Stromal cell of bone marrow (primary cell): ENCODE data around the gene MAP7D1.
A peak's percentile ranks its signal among the peaks of the same experiment; 100 is the strongest.
"Not testable (repeated sequence)": the region's sequence is repeated elsewhere in the genome, so short reads cannot be mapped to it uniquely, and the experiment has no call there.

Experiments
- DNase-seq: peaks from one replicate; pipeline ENCODE4 v3.0.0-alpha.2; 2012; ENCODE audit warnings: low read depth

MAP7D1 gene

DNA sequence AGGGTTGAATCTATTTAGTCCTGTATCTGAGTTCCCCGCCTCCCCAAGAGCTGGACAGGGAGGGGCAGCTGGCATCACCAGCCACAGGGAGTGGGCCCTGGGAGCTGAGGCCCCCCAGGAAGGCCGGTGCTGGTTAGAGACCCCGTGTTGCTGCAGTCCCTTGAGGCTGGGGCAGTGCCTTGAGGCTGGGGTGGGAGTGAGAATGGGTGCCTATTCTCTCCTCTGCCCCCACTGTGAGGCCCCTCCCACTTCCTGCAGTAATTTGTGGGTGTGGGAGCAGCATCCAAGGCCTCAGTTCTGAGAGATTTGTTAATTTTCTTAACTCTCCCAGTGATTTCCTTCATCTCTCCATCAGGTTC, 4.1 kb upstream of the MAP7D1 start:
- DNase-seq, result no peak

DNA sequence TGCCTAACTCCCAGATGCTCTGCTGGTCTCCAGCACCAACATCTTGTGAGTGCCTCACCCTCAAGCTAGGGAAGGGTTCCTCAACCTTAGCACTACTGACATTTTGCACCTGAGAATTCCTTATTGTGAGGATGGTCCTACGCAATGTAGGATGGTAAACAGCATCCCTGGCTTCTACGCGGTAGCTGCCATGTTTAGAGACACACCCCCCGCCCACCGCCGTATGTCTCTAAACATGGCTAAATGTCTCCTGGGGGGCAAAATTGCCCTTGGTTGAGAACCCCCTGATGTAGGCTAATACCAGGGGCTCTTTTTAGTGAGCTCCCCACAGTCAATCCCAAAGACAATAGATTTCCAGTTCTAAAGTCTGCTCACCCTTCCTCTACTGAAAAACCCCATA, 2.5 kb upstream of the MAP7D1 start:
- DNase-seq, result no peak

DNA sequence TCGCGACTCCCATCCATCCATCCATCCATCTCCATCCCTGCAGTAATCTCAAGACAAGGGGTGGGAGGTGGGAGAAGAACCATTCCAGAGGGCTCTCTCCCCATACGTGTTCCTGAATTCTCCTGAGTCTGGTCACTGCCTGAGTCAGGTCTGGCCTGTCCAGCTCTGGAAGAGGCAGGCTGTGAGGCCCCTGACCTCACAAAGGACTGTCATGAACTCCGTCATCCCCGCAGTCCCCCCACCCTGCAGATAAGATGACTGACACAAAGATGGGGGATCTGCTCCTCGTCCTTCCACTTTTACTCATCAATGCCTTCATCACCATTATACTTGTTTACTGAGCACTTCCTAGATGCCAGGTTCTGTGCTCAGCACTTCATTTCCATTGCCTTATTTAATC, 1.6 kb upstream of the MAP7D1 start:
- DNase-seq, result no peak

DNA sequence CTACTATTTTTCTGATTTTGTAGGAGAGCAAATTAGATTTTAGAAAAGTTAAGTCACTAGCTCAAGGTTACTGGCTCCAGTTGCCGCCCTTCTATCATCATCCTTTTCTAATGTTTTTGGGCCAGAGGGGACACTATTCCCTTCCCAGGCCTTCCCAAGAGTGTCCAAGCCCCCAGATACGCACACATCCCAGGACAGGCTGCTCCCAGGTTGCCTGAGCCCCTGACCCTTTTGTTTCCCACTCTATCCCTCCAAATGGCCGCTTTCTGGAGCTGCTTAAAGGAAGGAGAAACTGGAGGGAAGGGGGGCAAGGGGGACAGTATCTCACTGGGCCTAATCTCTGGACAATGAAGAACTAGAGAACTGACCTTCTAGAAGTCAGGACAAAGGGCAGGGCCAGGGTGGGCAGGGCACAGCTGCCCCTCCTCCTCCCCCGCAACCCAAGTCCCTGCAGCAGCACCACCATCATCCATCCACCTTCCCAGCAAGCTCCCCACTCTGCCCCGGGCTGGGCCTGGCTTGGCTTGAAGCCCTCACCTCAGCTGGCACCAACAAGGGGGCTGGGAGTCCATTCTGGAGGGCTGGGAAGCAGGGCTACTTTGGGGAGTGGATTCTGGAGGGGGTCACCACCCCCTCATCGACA, 1.1 kb upstream of the MAP7D1 start:
- no peak for DNase-seq

DNA sequence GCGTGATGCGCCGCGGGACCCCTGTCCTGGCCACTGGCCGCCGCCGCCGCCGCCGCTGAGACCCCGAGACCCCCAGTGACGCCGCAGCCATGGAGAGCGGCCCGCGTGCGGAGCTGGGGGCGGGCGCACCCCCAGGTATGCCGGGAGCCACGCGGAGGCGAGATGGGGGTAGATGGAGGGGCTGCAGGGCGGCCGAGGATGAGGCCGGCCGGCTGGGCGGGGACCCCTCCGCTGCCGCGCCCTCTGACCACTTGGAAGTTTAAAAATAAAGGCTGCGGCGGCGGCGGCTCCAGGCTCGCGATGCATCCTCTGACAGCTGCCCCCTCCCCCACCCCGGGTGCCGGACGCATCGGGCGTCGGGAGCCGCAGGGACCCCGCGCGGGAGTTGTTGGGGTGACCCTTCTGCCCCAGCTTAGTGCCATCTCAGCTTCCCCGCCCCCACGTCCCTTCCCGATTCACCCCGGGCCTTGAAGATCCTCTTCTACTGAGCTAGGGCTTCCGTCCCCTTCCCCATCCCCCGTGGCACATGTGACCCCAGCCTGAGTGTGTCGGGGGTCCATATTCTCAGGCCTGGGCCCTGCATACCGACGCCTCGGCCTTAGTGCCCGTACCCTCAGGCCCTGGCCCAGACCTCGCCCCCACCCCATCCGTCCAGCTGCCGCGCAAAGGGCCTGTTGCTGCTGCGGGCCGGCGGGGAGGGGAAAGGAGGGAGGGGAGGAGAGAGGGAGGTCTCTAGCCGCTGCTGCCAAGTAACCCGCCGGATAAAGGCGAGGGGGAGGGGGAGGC, 562 bp downstream of the MAP7D1 start:
- no peak for DNase-seq

DNA sequence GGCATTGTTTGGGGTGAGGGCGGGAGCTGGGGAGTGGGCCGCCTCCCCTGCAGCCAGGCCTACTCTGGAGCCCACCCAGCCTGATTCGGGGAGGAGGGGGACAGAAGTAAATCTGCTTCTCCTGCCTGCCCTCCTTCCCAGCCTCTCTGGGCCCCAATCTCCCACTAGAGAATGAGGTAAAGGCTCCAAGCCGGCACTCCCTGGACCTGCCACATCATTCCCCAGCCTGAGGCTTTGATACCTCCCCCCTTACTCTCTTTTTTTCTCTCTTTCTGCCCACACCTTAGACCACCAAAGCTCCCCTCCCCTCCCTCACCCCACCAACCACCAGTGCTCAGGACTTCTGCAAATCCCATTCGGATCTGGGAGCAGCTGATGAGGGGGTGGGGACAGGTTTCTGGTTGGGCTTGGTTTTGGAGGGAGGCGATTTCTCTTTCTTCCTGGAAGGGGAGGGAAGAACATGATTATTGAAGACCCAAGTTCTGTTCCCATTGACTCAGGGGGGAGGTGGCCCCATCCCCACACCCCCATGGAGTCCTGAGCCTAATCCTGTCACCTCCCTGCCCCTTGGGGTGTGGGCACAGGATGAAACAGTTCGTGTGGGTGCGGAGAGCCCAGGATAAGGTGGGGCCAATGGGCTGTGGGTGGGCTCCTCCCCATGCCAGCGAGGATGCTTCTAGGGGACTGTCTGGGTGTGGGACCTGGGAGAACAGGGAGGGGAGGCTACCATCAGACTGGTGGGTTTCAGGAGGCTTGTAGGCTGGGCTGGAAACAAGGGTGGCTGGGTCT, 1.3 kb downstream of the MAP7D1 start:
- DNase-seq, result no peak

DNA sequence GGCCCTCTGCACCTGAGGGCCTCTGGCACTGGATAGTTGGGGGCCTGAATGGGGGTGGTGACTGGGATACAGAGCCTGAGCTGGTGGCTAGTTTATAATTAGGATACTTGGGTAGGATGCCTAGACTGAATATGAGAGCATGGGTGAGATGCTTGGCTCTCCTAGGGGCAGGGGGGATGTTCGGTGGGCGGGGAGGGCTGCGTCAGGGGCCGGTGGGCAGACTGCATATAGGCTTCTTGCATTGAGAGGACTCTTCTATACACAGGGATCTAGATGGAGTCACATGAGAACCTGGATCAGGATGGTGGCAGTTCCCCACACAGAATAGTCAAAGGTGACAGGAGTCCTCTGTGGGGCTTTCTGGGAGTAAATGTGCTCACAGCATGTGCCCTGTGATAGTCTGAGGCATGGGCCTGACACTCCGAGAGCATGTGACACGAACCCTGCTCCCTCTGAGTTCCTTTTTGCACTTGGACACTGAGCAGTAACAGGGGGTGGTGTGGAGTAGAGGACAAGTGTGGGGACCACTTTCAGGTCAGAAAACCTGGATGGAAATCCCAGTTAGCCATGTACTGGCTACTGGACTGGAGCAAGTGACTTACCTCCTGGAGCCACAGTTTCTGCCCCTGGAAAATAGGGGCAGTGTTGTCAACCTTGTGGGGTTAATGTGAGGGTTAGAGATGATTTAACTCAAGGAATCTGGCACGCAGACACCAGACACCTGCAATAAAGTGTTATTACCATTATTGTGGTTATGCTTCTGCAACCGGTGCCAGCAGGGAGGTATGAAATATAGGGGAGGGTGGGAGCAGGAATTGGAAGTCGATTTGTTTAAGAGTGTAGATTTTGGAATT, 2.2 kb downstream of the MAP7D1 start:
- no peak for DNase-seq

DNA sequence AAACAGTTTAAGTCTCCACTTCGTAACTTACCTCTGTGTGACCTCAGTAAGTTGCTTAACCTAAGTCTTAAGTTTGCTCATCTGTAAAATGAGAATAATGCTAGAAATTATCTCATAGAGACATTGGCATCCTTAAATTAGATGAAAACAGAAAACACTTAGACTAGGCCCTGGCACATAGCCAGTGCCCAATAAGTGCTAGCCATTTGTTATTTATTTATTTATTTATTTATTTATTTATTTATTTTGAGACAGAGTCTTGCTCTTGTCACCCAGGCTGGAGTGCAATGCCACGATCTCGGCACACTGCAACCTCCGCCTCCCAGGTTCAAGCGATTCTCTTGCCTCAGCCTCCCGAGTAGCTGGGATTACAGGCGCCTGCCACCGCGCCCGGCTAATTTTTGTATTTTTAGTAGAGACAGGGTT, 2.9 kb downstream of the MAP7D1 start:
- DNase-seq, result not testable (repeated sequence)

DNA sequence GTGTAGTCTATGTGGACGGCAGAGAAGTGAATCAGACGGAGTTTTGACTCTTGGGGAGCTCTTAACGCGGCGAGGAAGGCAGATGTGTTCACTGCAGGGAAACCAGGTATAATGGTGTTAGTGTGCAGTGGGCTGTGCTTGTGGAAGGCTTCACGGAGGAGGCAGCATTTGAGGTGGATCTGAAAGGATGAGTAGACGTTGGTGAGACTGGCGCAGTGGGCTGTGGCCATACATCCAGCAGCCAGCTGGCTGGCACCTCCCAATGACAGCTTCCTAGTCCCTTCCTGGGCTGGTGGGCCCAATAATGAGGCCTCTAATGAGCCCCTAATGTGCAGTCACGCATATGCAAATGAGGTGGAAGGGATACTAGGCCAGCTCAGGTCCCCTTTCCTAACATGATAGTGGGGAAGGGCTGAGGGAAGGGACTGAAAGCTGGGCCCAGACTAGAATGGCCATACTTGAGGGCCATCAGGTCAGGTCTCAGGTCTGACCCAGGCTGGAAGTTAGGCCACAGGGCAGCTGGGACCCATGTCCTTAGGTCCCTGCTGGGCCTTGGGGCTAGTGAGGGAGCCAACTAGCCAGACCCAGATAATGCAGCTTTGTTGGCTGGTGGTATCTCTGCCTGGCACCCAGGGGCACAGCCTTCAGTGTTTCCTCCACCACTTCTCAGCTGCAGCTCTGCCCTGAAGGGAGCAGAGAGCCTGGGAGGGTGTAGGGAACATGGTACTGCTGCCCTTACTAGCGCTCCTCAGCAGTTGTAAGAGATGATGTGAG, 3.8 kb downstream of the MAP7D1 start:
- no peak for DNase-seq

DNA sequence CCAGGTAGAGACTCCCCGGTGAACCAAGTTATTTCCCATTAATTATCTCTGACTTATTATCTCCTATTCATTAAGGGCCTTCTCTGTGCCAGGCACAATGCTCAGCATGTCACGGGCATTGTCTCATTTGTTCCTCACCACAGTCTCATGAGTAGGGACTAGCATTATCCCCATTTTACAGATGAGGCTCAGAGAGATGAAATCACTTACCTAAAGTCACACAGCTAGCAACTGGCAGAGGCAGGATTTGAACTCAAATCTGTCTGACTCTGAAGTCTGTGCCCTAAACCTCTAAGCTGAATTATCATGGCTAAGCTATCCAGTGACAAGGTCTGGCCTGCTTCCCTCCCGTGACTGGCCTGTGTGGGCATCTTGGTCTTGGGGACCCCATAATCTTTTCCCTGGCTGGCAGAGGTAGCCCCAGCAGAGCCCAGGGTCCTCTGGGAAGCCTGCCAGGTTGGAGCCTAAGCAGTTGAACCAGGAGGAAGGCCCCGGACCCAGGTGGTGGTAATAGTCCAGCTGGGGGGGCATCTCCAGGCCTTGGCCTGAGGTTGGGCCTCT, 4.5 kb downstream of the MAP7D1 start:
- DNase-seq, result no peak

DNA sequence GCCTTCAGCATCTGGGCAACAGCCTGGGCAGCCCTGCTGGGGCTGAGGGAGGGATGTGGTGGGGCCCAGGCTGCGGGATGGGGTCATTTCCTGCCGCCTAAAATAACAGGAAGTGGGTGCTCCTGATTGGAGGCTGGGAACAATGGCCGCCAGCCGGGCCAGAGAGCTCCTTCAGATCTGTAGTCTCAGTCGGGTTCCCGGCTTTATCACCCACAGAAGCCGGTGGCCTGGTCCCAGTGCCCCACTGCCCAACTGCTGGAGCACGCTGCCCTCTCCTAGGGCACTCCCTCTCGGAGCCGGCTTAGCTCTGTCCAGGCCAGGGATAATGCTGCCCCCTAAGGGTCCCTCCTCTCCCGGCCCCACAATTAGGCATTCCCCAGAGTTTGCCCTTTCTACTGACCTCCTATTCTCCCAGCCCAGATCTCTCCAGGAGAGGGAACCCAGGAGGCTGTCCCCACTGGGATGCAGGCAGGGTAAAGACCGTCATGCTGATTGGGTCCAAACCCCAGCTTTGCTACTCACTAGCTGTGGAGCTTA, 5.1 kb downstream of the MAP7D1 start:
- peak; percentile 45 for DNase-seq

DNA sequence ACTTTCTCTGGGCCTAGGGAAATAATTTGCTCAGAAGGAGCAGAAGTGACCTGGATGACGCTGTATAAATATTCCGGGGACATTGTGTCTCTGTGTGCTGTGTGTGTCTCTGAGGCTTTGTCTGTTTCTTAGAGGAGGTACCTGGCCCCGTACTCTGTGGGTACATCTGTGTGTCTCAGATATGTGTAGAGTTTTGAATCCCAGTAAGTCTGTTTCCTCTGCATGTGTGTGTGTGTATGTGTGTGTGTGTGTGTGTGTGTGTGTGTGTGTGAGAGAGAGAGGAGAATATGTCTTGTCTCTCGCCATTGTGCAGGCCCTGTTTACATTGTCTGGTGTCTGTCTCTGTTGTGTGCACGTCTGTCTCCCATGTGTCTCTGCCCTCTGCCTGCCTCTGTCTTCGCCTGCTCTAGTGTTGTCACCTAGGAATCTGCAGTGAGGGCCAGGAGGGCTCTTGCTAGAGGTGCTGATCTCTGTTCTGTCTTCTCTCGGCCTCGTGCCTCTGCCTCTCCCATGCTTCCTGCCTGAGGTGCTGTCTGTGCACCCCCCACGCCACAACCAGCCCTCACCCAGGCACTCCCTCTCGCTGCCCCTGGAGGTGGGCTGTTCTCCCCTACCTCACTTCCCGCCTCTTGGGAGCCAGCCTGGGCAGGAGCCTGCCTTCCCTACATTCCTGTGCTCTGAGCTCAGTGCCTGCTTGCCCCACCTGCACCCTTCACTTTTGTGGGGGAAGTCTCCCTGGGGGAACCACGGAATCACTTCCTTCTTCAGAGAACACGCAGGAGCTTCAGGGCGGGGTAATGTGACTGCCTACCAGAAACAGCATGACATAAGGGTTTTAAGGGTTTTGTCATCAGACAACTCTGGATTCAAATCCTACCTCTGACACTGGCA, 5.9 kb downstream of the MAP7D1 start:
- no peak for DNase-seq

DNA sequence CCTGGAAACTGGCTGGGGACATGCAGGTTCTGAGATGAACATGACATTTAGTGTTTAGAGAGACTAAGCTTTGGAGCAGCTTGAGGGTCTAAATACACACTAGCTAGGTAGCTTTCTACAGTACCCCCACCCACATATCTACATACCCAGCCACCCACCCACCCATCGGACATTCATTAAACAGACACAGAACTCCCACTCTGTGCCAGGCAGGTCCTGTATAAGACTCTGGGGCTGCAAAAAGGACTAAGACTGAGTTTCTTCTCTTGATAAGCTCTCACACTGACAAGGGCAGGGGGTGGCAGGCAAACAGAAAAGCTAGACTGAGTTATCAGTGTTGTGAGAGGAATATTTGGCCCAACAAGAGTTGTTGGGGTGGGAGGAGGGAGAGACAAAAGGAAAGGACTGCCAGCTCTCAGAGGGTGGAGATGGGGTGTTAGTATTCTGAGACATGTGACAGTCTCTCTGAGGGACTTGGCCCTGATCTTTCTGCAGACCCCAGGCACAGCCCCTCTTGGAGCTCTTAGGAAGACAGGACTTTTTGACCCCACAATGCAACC, 6.8 kb downstream of the MAP7D1 start:
- DNase-seq, result no peak

DNA sequence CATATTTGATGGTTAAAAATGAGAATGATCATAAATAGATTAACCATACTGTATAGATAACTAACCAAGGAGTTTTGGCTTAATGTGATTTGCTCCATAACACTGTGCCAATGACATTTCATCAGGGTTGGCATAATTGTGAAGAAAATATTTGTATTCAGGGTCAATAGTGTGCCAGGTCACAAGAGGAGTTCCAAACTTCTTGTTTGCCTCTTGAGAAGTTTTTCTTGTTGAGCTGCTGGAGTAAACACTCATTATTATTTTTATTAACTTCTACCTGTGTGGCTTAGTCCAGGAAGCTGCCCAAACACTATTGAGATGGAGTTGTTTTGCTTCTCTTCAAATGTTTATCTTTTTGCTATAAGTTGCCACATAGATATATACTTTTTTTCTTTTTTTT, 7.5 kb downstream of the MAP7D1 start:
- no peak for DNase-seq

DNA sequence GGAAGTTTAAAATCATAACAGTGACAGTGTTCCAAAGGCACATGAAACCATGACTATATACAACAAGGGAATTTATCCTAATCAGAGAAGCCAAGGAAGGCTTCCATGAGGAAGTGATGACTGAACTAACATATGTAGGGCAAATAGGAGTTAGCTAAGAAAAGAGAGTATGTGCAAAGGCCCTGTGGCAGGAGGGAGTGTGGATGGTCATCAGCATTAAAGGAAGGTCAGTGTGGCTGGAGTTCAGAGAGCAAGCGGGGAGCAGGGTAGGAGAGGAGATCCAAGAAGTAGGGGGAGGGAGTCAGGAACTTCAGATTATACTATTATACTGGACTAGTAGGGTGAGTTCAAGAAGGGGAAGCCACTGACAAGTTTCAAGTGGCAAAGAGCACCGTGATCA, 8.4 kb downstream of the MAP7D1 start:
- no peak for DNase-seq

DNA sequence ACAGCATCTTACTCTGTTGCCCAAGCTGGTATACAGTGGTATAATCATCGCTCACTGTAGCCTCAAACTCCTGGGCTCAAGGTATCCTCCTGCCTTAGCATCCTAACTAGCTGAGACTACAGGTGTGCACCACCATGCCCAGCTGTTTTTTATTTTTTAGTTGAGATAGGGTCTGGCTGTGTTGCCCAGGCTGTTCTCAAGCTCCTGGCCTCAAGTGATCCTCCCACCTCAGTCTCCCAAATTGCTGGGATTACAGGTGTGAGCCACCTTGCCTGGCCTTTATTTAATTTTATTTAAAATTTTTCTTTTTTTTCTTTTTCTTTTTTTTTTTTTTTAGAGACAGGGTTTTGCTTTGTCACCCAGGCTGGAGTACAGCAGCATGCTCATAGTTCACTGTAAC, 9.2 kb downstream of the MAP7D1 start:
- no peak for DNase-seq

DNA sequence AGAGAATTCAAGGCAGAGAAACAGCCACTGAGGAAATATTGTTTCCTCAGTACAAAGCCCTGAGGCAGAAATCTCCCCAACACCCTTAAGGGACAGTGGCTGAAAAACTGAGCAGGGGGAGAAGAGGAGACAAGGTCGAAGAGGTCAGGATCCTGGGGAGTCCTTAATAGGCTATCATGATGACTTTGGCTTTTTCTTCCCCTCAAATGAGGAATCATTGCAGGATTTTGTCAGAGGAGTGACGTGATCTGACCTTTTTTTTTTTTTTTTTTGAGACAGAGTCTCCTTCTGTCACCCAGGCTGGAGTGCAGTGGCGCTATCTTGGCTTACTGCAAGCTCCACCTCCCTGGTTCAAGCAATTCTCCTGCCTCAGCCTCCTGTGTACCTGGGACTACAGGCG, 10.2 kb downstream of the MAP7D1 start:
- DNase-seq, result no peak

DNA sequence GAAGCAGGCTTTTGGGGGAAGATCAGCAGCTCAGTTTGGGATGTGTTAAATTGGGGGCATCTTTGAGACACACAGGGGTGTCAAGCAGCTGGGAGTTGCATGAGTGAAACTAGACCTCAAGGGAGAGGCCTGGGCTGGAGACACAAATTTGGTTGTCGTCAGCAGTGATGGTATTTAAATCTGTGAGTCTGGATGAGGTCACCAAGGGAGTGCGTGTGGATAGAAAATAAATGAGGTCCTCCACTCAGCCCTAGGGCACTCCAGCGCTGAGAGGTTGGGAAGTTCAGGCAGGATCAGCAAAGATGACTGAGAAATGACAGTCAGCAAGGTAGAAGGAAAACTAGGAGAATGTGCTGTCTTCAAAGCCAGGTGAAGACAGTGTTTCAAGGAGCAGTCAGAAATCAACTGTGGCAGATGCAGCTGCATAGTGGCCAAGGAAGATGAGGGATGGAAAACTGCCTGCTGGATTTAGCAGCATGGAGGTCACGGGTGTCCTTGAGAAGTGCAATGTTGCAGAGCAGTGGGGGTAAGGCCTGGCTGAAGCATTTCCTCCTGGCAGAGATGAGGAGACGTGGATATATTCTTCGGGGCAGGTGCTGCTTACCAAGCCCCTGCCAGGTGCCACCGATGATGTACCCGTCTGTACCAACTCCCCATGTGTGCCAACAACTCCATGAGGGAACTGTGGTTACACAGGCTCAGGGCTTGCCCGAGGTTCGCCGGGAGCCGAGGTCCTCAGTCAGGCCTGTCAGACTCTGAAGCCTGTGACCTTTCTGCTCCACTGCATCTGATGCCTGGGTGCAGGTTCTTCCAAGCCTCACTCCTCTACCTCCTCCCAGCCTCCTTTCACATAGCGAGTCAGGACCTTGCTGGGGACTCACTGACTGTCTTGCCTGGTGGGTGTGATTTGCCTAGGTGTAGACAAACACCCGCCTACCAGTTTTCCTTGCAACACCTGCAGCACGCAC, 11.3 kb downstream of the MAP7D1 start:
- DNase-seq, result peak; percentile 41
